ENCODE measurements around the gene UBXN11. TPM values are rescaled to one million over a fixed set of nuclear protein-coding genes. Genes with fewer than 3 reads are reported as not detected.

UBXN11 gene
- total RNA-seq = 7.8 TPM

GRCh38 chr1:26306290-26307229 is at the start of gene UBXN11:
UBXN11 (minus strand) TSS chr1:26306636; CDS start chr1:26302883, 3,753 bp downstream.
- peak; percentile 96 for DNase-seq

GRCh38 chr1:26356106-26356505 is 49.7 kb upstream of the UBXN11 start:
- DNase-seq = no peak

- no peak for DNase-seq
Observed at GRCh38 chr1:26354972-26355371, 48.5 kb upstream of the UBXN11 start.

- peak; percentile 54 for DNase-seq
Observed at GRCh38 chr1:26353976-26354820, 47.8 kb upstream of the UBXN11 start, which contains the start of gene CRYBG2. CRYBG2 (minus strand) TSS chr1:26354130; CDS start chr1:26346657, 7,473 bp downstream.

- DNase-seq = no peak
Observed at GRCh38 chr1:26353210-26353859, 46.9 kb upstream of the UBXN11 start.

GRCh38 chr1:26352338-26352679 is 45.9 kb upstream of the UBXN11 start:
- DNase-seq = no peak

GRCh38 chr1:26351590-26352337 is 45.3 kb upstream of the UBXN11 start:
- no peak for DNase-seq

- DNase-seq = no peak
Observed at GRCh38 chr1:26350701-26351589, 44.5 kb upstream of the UBXN11 start.

GRCh38 chr1:26350343-26350700 is 43.9 kb upstream of the UBXN11 start:
- DNase-seq = no peak

GRCh38 chr1:26349877-26350244 is 43.4 kb upstream of the UBXN11 start:
- DNase-seq = no peak

- no peak for DNase-seq
Observed at GRCh38 chr1:26349188-26349876, 42.9 kb upstream of the UBXN11 start.

GRCh38 chr1:26346274-26347033 is 40.0 kb upstream of the UBXN11 start:
- no peak for DNase-seq

GRCh38 chr1:26345718-26346117 is 39.3 kb upstream of the UBXN11 start:
- no peak for DNase-seq

- DNase-seq = no peak
Observed at GRCh38 chr1:26344147-26344920, 37.9 kb upstream of the UBXN11 start.

GRCh38 chr1:26340047-26340481 is 33.6 kb upstream of the UBXN11 start:
- no peak for DNase-seq

- no peak for DNase-seq
Observed at GRCh38 chr1:26338670-26339069, 32.2 kb upstream of the UBXN11 start.

GRCh38 chr1:26337625-26338024 is 31.2 kb upstream of the UBXN11 start:
- DNase-seq = no peak

GRCh38 chr1:26337206-26337535 is 30.7 kb upstream of the UBXN11 start:
- DNase-seq = no peak
